Measurements from ENCODE around the gene PPP1R36.
A peak's percentile ranks its signal among the peaks of the same experiment; 100 is the strongest.

DNA sequence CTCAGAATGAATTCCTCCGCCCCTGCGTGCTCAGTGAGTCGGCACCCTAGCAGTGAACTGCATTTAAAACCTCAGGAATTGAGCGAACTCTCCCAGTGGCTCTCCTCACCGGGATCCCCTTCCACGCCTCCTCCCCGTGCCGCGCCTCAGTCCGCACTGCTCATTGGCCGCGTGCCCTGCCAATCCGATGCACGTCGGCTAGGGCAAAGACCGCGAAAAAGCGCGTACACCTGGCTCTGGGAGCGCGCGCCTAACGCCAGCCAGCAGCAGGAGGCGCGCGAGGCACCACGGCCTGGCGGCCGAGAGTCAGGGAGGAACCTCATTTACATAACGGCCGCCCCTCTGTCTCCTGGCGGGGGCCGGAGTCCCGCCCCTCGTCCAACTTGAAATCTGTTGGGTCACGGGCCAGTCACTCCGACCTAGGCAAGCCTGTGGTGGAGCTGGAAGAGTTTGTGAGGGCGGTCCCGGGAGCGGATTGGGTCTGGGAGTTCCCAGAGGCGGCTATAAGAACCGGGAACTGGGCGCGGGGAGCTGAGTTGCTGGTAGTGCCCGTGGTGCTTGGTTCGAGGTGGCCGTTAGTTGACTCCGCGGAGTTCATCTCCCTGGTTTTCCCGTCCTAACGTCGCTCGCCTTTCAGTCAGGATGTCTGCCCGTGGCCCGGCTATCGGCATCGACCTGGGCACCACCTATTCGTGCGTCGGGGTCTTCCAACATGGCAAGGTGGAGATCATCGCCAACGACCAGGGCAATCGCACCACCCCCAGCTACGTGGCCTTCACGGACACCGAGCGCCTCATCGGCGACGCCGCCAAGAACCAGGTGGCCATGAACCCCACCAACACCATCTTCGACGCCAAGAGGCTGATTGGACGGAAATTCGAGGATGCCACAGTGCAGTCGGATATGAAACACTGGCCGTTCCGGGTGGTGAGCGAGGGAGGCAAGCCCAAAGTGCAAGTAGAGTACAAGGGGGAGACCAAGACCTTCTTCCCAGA is 9.3 kb upstream of the PPP1R36 start, which contains the start of gene HSPA2:
- TF ChIP-seq, protein P1, sequence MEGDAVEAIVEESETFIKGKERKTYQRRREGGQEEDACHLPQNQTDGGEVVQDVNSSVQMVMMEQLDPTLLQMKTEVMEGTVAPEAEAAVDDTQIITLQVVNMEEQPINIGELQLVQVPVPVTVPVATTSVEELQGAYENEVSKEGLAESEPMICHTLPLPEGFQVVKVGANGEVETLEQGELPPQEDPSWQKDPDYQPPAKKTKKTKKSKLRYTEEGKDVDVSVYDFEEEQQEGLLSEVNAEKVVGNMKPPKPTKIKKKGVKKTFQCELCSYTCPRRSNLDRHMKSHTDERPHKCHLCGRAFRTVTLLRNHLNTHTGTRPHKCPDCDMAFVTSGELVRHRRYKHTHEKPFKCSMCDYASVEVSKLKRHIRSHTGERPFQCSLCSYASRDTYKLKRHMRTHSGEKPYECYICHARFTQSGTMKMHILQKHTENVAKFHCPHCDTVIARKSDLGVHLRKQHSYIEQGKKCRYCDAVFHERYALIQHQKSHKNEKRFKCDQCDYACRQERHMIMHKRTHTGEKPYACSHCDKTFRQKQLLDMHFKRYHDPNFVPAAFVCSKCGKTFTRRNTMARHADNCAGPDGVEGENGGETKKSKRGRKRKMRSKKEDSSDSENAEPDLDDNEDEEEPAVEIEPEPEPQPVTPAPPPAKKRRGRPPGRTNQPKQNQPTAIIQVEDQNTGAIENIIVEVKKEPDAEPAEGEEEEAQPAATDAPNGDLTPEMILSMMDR (conservative IDR thresholded peaks at IDR 0.05 in 1 of 2, IDR thresholded peaks at IDR 0.05 in 1 of 2; ENCODE audit: low read depth in 1 of 2, low read length in 2 of 2) = peak; percentile 70 to 76
- TF ChIP-seq EZH2 (IDR thresholded peaks at IDR 0.05; ENCODE audit: low read length, missing control alignments) = no peak

All from fibroblast of lung (primary cell).